ENCODE measurements around the gene TC2N.
"Not testable (repeated sequence)": the region's sequence is repeated elsewhere in the genome, so short reads cannot be mapped to it uniquely, and the experiment has no call there.

The TC2N gene

GRCh38 chr14:91830777-91831176 lies 36.6 kb downstream of the TC2N start:
- DNase-seq, result no peak

DNA sequence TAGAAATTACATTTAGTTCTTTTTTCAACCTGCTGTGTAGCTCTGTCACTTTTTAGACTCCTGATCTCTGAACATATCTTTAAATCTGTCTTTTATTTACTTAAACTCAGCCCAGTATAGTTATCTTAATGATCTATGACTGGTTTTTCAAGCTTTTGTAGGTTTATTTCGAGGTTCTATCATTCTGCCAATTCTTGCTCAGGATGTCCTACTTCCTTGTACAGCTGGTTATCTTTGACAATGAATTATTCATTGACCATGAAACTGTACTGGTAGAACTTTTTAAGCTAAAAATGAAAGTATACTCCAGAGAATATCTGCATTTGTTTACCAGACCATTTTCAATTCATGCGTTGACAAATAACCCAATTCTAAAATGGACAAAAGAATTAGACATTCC lies 37.8 kb downstream of the TC2N start:
- no peak for DNase-seq

GRCh38 chr14:91827746-91828145 lies 39.6 kb downstream of the TC2N start:
- DNase-seq, result no peak

DNA sequence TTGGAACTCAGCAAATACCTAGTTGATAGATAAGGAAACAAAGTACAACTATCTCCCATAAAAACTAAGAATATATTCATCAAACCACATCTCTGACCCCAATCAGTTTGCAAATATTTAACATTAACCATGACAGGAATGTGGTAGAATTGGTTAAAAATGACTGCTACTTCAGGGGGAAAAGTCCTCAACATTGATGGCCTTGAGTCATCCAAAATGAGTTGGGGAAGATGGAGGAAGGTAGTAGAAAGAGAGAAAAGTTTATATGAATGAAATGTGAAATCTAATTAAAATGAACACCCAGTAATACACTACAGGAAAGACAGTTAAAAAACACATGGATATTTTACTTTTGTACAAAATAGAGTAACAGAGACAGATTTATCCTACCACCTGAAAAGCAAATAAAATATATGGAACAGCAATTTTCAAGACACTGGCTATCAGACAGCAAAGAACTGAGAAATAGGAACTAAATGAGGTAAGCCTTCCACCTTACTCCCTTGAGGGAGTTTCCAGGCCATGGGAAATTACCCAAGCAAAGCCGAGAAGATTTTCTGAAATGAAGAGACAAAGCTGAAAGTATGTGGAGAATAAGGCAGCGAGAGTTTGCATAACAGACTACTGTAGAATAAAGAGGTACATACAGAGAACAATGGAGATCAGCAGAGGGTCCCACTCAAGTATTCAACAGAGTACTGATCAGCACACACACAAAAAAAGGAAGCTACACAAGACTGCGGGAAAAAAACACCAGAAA lies 49.6 kb downstream of the TC2N start:
- no peak for DNase-seq

DNA sequence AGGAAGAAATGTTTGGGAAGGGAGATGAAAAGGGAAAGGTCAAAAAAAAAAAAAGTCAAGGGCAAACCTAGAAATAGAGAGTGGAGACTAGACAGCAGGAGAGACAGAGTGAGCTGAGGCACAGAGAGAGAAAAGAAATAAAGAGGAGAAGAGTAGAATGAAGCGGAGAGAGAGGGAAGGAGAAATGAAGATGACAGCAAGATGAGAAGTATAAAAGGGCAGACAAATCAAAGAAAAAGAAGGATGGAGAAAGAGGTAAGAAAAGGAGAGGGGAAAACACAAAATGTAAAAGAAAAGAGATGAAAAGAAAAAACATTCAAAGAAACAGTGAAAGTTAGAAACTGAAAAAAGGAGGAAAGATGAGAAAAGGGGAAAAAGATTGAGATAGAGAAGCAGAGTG lies 53.0 kb downstream of the TC2N start:
- no peak for DNase-seq

DNA sequence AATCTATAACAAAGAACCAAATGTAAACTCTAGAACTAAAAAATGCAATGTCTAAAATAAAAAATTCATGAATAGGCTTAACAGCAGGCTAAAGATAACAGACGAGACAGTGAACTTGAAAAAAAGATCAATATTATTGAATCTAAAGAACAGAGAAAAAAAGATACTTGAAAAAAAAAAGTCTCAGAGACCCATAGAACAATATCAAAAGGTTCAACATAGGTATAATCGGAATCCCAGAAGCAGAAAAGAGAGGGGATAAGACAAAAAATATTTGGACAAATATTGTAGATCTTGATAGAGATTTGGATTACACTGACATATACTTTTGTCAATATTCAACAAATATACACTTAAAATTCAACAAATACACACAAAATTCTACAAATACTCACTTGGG lies 56.6 kb downstream of the TC2N start:
- DNase-seq, result no peak

DNA sequence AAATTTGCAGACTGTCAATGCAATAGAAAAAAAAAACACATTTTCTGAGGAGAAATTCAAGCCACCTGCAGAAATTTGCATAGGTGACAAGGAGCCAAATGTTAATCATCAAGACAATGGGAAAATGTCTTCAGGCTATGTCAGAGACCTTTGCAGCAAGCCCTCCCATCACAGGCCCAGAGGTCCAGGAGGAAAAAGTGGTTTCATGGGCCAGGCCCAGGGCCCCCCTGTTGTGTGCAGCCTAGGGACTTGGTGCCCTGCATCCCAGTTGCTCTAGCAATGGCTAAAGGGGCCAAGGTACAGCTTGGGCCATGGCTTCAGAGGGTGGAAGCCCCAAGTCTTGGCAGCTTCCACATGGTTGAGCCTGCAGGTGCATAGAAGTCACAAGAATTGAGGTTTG lies 60.6 kb downstream of the TC2N start:
- DNase-seq, result no peak

DNA sequence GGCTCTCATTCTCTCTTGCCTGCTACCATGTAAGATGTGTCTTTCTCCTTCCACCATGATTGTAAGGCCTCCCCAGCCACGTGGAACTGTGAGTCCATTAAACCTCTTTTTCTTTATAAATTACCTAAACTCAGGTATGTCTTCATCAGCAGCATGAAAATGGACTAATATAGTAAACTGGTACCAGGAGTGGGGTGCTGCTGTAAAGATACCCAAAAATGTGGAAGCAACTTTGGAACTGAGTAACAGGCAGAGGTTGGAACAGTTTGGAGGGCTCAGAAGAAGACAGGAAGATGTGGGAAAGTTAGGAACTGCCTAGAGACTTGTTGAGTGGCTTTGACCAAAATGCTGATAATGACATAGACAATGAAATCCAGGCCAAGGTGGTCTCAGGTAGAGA lies 61.2 kb downstream of the TC2N start:
- not testable (repeated sequence) for DNase-seq

DNA sequence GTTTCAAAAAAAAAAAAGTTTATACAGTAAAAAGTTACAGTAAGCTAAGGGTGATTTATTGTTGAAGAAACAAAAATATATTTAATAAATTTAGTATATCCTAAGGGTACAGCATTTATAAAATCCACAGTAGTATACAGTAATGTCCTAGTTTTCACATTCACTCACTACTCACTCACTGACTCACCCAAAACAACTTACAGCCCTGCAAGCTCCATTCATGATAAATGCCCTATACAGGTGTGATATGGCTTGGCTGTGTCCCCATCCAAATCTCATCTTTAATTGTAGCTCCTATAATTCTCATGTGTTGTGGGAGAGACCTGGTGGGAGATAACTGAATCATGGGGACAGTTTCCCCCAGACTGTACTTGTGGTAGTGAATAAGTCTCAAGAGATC lies 61.7 kb downstream of the TC2N start:
- DNase-seq, result no peak

DNA sequence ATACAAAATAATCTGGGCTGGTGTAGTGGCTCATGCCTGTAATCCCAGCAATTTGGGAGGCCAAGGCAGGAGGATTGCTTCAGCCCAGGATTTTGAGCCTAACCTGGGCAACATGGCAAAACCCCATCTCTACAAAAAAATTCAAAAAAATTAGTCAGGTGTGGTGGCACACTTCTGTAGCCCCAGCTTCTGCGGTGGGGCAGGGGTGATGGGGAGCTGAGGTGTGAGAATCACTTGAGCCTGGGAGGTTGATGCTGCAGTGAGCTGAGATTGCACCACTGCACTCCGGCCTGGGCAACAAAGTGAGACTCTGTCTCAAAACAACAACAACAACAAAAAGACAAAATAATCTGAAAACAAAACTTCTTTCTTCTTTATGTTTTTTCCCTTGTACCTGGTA lies 66.0 kb downstream of the TC2N start:
- DNase-seq, result no peak

DNA sequence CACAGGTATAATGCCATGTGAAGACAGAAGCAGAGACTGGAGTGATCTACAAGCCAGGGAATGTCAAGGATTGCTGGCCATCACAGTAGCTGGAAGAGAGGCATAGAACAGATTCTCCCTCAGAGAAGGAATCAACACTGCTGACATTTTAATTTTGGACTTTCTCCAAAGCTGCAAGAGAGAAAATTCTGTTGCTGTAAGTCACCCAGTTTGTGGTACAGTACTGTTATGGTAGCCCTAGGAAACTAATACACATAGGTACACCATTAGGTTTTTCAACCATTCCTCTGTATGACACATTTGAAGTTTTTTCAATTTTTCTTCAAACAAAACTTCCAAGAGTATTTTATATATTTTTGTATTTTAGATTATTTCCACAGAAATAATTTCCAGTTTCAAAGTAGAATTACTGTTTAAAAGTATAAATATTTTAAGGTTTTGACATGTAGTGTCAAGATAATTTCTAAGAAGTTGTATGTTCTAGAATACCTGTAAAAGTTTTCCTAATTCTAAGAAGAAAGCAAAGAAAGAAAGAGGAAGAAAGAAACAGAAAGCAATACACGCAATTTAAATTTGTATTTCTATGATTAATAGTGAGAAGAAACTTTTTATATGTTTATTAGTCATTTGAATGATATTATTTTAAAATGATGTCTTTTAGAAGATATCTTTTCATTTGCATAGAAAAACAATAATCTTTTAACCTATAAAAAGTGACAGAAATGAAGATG lies 70.6 kb downstream of the TC2N start:
- DNase-seq, result no peak

GRCh38 chr14:91793704-91794103 lies 73.6 kb downstream of the TC2N start:
- no peak for DNase-seq

DNA sequence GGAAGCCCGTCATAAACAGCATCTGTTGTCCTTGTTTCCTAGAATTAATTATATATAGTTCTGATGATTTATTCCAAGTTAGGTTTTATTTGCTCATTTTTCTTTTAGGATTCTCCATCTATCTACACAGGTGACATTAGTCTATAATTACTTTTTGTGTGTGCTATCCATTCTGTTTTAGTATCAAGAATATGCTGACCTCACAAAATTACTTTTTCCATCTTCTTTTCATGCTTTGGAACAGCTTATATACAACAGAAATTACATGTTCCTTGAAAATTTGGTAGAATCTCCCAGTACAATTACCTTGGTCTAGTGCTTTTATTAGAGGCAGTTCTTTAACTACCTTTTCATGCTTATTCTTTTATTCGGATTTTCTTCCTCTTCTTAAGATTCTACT lies 81.1 kb downstream of the TC2N start:
- DNase-seq, result no peak

DNA sequence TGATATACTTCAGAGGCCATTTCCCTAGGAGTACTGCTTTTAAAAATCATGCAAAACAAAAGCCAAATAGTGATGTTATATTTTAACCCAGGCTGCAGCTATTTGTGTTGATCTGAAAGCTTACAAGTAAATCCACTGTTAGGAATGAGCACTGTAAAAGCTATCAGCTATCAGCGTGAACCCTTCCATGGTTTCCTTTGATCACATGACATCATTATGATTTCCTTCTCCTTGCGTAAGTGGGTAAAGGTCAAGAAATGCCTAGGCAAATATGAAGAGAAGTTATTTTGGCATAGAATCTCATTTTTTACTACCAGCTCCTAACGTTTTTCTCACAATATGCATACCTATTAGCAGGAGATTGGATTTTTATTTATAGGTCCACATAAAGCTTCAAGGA lies 86.9 kb downstream of the TC2N start:
- no peak for DNase-seq

GRCh38 chr14:91778217-91778616 lies 89.1 kb downstream of the TC2N start:
- no peak for DNase-seq

GRCh38 chr14:91774140-91775096 lies 92.9 kb downstream of the TC2N start:
- no peak for DNase-seq

DNA sequence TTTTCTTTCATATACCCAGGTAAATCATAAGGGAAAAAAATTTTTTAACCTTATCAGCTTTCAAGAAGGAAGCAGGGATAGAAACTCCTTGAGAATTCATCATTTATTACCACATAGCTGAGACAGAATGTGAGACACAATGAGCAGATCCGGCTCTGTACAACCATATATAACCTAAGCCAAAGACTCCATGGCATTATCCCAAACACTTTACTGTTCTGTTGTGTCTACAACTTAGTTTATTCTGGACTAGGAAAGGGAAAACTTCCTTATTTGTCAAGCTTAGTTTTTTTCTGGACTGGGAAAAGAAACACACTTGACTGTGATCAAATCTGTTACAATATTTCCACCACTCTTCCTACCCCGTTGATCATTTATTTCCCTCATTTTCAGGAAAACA lies 97.2 kb downstream of the TC2N start:
- DNase-seq, result no peak

DNA sequence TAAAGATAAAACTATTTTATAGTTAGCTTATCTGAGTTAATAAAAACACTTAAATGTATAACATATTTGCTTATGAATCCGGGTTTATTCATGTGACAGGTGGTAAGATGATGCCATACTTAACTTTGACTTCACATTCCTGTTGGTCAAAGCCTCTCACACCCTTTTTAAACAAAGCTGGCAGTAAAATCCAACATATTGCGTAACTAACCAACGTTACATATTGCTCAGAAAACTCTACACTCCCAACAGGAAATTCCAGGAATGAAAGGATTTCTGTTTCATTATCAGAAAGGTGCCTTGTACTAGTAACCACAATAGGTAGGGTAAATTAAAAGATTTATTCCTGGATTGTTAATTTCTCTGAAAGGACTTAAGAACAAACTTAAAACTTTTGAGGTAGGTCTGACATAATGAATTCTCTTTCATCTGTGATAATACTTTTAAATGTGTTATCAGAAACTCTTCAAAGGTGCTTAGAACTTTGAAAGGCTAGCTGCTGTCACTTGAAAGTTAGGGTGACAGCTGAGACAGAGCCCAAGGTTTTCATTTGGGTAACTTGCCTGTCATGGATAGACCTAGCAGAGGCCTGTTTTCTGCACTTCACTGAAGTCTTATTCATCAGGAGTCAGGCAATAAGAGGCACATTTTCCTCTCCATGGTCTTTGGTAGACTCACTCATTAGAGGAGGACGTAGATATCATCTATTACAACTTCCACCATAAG lies 111.6 kb downstream of the TC2N start:
- DNase-seq, result no peak

DNA sequence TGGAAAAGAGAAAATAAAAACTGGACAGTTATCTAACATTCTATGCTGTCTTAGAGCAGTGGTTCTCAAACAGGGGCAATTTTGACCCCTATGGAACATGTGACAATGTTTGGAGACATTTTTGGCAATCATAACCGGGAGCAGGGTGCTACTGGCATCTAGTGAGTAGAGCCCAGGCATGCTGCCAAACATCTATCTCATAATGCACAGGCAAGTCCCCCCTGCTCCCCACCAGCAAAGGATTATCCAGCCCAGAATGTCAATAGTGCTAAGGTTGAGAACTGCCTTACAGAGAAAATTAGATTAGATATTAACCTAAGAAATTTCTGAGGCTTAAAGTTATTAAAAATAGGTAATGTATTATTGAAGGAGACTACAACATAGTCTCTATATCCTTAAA lies 112.5 kb downstream of the TC2N start:
- no peak for DNase-seq

DNA sequence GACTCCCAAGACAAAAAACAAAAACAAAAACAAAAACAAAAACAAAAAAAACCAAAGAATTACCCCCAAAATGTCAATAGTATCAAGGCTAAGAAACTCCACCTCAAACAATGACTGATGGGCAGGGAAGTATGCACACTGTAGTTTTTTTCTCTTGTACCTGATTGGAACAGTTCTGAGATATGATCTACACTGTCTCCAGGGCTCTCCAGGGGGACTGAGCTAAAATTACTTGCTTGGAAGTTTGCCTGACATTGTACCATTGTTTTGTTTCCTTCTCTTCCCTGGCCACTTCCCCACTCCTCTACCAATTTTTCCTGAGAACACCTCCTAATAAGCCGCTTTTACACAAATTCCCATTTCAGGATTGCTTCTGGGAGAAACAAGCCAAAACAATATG lies 113.2 kb downstream of the TC2N start:
- DNase-seq, result no peak

- no peak for DNase-seq
These were observed 113.7 kb downstream of the TC2N start for GRCh38 chr14:91753501-91754128.

DNA sequence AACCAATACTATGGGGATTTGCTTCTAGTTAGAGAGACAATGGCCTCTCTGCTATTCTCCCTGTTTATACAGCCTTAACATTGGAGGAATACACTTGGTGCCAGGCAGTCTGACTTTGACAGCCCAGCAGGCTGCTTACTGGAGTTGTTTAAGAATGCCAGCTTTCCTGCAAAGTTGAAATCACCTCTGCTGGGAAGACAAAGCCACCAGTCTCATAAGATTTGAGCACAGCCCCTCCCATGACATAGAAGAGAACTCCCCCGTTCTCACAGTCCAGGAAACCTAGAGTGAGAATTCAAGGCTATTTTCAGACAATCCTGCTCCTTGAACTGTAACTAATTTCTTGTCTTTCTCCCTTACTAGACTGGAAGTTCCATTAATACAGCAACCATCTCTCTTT lies 114.4 kb downstream of the TC2N start:
- DNase-seq, result no peak

All from activated T-cell treated with anti-CD3 and anti-CD28 coated beads for 4 hours (primary cell).